GM18505 (cell line): ENCODE results near the gene TLL1.

ENCODE experiments used
- ATAC-seq: cut with Tn5 transposase; IDR thresholded peaks from one replicate; pipeline ENCODE4 v1.9.1; 2021; ENCODE audit not compliant: unreplicated experiment
- POLR2A ChIP-seq: IDR thresholded peaks from 4 replicates; pipeline ENCODE4 v1.6.1; 2011; ENCODE audit warnings: borderline replicate concordance; ENCODE audit not compliant: insufficient read depth, insufficient read length; ENCODE audit errors: extremely low read depth

Gene TLL1

DNA sequence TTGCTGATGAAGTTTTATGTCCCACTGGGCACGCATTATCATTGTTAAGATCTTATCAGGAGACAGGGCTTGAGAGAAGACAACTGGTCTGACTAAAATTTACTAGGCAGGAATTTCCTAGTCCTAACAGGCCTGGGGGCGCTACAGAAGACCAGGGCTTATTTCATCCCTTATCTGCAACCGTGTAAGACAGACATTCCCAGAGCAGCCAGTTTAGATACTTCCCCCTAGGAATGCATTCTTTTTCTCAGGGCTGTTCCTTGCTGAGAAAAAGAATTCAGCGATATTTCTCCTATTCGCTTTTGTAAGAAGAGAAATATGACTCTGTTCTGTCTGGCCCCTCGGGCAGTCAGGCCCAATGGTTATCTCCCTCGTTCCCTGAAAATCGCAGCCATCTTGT is 93.8 kb downstream of the TLL1 start:
- TF ChIP-seq POLR2A = no peak
- ATAC-seq = no peak

DNA sequence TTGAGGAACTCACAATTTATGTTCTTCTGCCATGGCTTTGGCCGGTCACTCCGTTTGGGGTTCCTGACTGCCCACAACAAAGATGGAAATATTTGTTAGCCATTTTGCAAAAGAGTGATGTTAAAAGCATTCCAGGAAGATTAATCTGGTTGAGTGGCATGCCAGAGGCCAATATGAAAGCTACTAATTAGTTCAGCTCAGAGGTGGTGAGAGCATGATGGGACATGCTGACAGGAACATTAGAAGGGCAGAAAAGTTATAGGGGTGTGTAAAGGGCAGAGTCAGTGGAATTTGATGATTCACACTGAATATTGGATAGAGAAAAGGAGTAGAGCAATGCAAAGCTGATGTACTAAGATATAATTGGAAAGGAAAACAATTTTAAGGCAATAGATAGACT is 94.4 kb downstream of the TLL1 start:
- ATAC-seq = no peak
- no peak for TF ChIP-seq POLR2A

DNA sequence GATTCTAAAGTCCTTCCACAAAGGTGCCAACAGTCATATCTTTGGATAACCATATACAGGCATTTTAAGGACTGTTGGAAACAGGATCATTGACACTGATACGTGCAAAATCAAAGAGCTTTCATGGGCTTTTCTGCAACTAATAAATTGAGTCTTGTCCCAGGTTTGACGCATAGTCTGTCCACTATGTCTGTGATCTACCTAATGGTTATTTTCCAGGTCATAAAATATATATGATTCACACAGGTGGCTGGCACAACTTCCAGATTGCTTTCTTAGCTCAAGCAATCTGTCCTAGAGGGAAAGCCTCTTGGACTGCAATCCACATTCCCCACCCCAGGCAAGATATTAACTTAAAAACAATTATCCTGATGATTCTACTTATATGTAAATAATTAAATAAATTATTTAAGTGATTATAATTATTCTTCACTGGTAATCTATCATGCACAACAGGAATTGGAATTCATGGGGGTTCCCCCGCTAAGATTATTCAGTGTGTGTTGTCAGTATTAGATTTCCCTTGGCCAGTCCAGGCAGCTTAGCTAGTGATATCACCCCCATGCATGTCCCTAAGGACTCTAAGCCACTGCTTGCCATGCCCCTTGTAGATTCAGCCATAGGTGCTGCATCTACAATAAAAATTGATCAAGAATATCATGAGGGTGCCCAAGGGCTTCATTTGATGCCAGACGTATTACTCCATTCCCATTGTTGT is 97.8 kb downstream of the TLL1 start:
- ATAC-seq = no peak
- TF ChIP-seq POLR2A = no peak

DNA sequence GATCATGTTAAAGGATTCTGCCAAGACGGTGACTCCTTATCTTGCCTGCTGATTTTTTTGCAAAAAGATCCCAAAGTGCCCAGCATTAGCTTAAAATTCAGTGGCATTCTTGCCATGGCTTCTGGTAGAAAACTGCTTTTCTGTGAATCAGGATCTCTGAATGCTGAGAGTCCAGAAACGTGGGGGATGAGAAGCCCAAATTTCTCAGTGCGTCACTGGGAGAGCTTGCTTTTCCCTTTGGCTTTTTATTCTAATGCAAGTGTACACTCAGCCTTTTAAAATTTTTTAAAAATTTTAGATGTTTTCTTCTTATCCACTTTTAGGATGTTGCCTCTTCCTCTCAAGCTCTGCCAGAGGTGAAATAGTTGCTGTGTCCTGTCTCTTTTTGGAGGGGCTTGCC is 98.4 kb downstream of the TLL1 start:
- ATAC-seq = no peak
- no peak for TF ChIP-seq POLR2A

DNA sequence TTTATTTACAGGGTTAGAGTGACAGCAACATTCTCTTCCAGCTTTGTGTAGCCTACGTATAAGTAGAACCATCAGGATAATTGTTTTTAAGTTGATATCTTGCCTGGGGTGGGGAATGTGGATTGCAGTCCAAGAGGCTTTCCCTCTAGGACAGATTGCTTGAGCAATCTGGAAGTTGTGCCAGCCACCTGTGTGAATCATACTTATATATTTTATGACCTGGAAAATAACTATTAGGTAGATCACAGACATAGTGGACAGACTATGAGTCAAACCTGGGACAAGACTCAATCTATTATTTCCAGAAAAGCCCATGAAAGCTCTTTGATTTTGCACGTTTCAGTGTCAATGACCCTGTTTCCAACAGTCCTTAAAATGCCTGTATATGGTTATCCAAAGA is 98.9 kb downstream of the TLL1 start:
- ATAC-seq = no peak
- no peak for TF ChIP-seq POLR2A

DNA sequence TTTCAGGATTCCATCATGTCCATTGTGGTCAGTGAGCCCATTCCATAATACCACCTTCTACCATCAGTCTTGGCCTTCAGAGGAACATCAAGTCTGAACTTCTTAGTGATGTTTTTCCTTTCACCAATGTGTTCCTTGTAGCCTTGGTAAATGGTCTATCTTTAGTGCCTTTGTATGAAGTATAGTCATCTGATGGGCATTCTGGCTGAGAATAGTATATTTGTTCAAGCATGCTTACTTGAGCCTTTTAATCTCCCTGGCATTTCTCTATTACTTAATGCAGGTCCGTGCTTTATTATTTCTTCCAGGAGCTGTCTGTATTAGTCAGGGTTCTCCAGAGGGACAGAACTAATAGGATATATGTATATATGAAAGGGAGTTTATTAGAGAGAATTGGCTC is 99.7 kb downstream of the TLL1 start:
- no peak for TF ChIP-seq POLR2A
- ATAC-seq = no peak

DNA sequence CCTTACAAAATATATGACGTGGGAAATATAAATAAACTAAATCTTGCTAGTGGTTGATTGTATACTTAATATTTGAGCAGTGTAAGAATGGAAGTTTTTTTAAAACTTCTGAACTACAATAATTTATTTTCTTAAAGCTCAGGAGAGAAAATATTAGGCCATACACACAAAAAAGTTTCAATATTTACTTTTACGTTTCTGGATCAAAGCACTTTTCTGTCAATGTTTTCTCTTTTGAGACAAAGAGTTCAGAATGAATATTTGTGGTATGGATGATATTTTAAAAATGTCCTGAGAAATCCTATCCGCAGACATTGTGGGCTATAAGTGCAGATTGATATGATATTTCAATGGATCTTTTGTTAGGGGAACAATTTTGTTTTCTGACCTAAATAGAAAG is 109.9 kb downstream of the TLL1 start:
- no peak for TF ChIP-seq POLR2A
- ATAC-seq = no peak

DNA sequence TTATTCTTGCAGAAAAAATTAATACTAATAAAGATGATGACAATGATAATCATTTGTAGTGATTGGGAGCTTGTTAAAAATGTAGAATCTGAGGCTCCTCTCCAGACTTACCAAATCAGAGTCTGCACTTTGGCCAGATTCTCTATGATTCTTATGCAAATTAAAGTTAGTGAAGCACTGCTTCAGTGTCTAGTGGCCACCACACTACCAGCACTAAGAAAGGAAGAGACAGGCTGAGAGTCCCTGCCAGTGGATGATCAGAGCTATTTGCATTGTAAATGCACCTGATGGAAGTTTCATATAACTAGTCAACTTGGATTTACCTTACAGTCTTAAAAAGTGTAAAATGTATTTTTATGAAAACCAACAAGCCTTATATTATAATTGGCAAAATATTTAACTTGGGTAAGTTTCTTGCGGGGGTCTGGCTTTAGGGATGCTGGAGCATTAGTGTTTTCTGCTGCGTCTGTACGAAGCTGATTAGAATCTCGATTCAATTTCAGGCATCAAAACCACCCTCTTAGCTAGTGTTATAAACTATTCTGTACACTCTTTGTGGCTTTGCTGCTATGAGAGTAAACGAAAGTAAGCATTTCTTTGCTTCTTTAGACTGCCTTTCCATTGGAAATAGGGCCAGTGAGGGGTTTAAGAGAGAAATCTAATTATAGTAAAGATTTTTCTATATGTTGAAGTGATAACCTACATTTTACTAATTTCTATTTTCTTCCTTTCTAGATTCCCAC is 114.1 kb downstream of the TLL1 start:
- no peak for ATAC-seq
- TF ChIP-seq POLR2A = no peak

DNA sequence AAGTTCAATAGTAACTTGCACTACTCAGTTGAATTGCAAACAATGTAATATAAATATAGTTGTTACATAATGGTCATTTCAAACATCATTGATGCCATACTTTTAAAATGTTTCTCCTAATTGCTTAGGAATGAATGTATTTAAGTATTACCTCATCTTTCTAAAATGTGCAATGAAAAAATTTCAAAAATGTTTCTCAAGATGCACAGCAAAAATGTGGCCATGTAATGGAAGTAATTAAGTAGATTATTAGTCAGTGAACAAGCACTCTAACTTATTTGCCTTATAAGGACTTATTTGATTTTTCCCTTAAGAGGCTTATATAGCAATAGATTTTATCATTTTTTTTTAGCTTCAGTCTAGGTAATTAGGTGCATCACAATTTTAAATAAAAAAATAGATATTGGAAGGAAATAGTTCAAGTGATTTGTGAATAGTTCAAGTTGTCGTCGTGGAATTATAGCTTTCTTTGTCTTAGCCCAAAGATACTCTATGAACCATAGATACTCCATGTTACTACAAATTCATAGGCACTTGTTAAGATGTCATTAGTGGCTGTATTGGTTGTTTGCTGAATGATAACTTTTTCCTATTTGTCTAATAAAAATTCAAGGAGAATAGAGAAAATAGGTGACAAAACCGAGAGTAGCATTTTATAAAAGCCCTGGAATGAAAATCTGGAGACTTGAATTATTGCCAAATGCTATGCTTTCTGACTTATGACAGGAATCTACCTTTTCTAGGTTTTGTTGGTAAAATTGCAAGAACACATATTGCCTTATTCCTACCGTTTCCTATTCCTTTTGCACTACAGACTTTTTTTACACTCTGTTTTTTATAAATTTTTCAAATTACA is 118.5 kb downstream of the TLL1 start:
- no peak for TF ChIP-seq POLR2A
- ATAC-seq = no peak

DNA sequence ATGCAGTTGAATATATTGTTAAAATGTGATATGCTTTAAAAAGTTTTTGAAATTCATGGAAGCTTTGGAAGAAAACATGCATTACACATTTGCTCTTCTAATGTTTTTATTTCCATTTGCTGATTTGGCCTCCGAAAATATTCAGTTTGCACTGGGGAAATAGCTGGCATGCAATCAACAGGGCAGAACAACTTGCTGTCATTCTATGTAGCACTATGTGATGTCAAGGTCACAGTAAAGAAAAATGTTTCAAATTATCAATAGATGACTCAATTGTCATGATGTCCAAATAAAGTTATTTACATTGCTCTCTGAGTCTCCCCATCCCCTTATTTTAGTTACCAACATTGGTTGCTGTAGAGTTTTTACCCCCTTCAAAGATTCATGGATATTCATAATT is 119.2 kb downstream of the TLL1 start:
- ATAC-seq = no peak
- no peak for TF ChIP-seq POLR2A

DNA sequence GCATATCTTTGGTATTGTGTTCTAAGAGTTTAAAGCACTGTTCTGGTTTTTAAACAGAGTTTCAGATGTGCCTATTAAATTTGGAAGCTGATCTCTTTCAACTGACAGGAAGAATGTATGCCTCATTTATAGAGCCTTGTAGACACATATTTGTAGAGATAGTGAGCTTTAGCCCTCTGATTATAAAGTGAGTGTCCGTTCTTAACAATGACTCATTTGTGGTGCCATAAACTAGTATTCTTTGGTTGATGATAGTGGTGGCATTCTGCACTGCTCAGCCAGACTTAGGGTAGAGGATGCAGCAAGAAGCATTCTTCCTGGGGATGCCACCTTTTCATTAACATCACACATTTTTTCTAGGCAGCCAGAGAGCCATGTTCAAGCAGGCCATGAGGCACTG is 121.7 kb downstream of the TLL1 start:
- no peak for TF ChIP-seq POLR2A
- no peak for ATAC-seq

DNA sequence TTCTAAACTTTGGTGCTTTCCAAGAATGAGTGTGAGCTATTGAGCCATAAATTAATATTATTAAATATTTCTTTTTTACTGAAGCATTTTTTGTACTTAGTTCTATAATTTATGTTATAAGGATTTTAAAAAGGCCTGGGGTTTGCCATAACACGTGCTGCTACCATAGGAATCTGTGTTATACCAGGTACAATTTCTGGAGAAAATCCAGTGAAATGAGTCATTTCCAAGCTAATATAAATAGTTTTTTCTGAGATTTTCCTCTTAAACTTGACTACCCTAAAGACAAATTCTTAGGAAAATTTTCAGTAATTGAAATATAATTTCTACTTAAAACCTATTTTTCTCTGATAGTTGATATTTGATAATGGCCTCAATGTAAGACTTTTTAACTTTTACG is 130.8 kb downstream of the TLL1 start:
- no peak for ATAC-seq
- no peak for TF ChIP-seq POLR2A

DNA sequence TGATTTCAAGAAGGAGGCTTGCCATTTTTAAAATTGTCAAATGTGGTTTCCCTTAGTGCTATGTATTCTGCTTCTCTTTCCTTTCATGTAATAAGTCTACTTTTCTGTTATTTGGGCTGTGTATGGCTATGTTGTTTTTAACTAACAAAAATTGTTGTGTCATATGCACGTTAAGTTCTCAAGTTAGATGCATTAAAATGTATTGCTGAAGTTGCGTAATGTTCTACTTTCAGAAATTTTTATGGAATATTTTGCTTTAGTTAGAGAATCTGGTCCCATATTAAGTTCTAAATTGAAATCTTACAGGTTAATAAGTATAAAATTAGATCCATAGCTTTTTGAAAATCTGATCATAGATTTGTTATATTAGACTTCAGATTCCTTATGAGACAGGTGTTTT is 133.2 kb downstream of the TLL1 start:
- no peak for TF ChIP-seq POLR2A
- no peak for ATAC-seq
